ENCODE data around the gene ZNF133.

The ZNF133 gene

GRCh38 chr20:18279242-18279641 lies 9.1 kb upstream of the ZNF133 start:
- TF ChIP-seq Cebpa-rat (IDR thresholded peaks at IDR 0.05), result no peak
- Histone ChIP-seq H3K4me1 (peaks cover 6% of the 10 kb centered on the region; the same call in 1 of the 2 replicates), H3K36me3 (no peaks in the 10 kb centered on the region), H3K27me3 (no peaks in the 10 kb centered on the region), H3K9me3 (no peaks in the 10 kb centered on the region), H3K9ac (no peak overlapping the region), H3K4me2 (no peak overlapping the region), H4K20me1 (no peaks in the 10 kb centered on the region), H3K27ac (no peak overlapping the region), H3K4me3 (no peak overlapping the region)

DNA sequence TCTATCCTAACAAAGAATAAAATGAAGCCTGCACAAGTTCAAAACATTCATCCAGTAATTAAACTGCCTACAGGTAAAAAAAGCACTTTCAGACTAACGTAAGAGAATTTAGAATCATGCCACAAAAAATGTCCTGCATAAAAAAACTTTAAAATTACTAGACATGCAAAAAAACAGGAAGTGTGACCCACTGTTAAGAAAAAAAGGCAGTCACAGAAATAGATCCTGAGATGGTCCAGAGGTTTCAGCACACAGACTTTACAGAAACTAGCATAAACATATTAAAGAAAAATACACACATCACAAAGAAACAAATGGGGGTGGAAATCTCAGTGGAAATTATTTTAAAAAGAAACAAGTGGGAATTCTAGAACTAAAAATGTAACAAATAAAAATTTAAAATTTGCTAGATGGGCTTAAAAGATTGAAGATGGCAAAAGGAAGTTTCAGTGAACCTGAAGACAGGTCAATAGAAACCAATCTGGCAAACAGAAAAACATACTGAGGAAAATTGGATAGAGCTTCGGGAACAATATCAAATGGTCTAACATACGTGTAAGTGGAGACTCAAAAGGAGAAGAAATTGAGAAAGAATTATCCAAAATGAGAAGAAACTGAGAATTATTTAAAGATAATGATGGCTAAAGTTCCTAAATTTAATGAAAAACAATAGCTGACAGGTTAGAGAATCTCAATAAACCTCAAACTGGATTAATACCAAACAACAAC lies 3.4 kb upstream of the ZNF133 start:
- Histone ChIP-seq H3K4me2 (no peak overlapping the region), H3K4me1 (peaks cover 25% of the 10 kb centered on the region), H4K20me1 (no peaks in the 10 kb centered on the region), H3K27me3 (no peaks in the 10 kb centered on the region), H3K9me3 (peaks cover 17% of the 10 kb centered on the region), H3K27ac (no peak overlapping the region), H3K9ac (no peak overlapping the region), H3K4me3 (no peak overlapping the region), H3K36me3 (no peaks in the 10 kb centered on the region)
- no peak for TF ChIP-seq Cebpa-rat (IDR thresholded peaks at IDR 0.05)

- Histone ChIP-seq H3K27ac (peak overlapping the region; percentile 94), H3K4me3 (peak overlapping the region; percentile 88), H3K4me1 (peaks cover 19% of the 10 kb centered on the region), H3K9me3 (peaks cover 17% of the 10 kb centered on the region), H3K4me2 (peak overlapping the region; percentile 96), H3K9ac (peak overlapping the region; percentile 87), H3K27me3 (no peaks in the 10 kb centered on the region), H3K36me3 (peaks cover 16% of the 10 kb centered on the region), H4K20me1 (no peaks in the 10 kb centered on the region)
- TF ChIP-seq Cebpa-rat (IDR thresholded peaks at IDR 0.05), result no peak
Measured at GRCh38 chr20:18287546-18287914, 797 bp upstream of the ZNF133 start.

DNA sequence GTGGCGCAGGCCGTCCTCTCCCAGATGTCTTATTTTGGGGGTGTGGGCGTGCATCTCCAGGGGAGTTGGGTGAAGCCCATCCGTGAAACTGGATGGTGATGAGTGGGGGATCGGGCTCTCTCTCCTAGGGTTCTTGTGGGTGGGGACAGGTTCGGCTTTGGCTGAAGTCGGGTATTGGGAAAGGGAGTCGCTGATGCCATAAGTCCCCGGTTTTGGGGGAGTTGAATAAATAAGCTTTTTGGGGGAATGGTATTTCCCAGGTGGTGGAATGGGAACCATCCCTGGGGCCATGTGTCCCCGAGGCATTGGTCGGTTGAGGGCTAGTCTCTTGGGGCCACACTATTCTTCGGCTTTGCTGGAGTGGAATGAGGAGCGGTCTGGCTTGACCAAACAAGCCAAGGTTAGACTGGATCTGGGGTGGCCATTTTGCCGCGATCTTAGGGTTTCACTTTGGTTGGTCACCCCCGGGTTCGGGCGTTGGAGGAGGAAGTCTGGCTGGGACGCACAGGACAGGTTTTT lies 481 bp downstream of the ZNF133 start:
- peak overlapping the region; percentile 94 for H3K27ac ChIP-seq
- TF ChIP-seq Cebpa-rat (IDR thresholded peaks at IDR 0.05), result no peak
- H3K9ac ChIP-seq, result peak overlapping the region; percentile 87
- no peaks in the 10 kb centered on the region for H4K20me1 ChIP-seq
- H3K36me3 ChIP-seq, result peaks cover 24% of the 10 kb centered on the region
- peaks cover 19% of the 10 kb centered on the region for H3K4me1 ChIP-seq
- H3K9me3 ChIP-seq, result peaks cover 17% of the 10 kb centered on the region
- H3K27me3 ChIP-seq, result no peaks in the 10 kb centered on the region
- peak overlapping the region; percentile 88 for H3K4me3 ChIP-seq
- H3K4me2 ChIP-seq, result peak overlapping the region; percentile 96

GRCh38 chr20:18289306-18289705 lies 979 bp downstream of the ZNF133 start:
- Histone ChIP-seq H3K4me1 (peaks cover 19% of the 10 kb centered on the region), H3K27ac (no peak overlapping the region), H3K4me3 (peak overlapping the region; percentile 88), H3K9me3 (peaks cover 17% of the 10 kb centered on the region), H4K20me1 (no peaks in the 10 kb centered on the region), H3K27me3 (no peaks in the 10 kb centered on the region), H3K9ac (no peak overlapping the region), H3K4me2 (peak overlapping the region; percentile 96), H3K36me3 (peaks cover 24% of the 10 kb centered on the region)
- TF ChIP-seq Cebpa-rat (IDR thresholded peaks at IDR 0.05), result no peak

GRCh38 chr20:18299364-18299763 lies 11.0 kb downstream of the ZNF133 start:
- Histone ChIP-seq H3K27me3 (no peaks in the 10 kb centered on the region), H3K4me2 (no peak overlapping the region)
- TF ChIP-seq Cebpa-rat (IDR thresholded peaks at IDR 0.05), result no peak

GRCh38 chr20:18304618-18305017 lies 16.3 kb downstream of the ZNF133 start:
- H3K4me2 ChIP-seq, result no peak overlapping the region
- no peak for TF ChIP-seq Cebpa-rat (IDR thresholded peaks at IDR 0.05)
- H4K20me1 ChIP-seq, result no peaks in the 10 kb centered on the region
- no peak overlapping the region for H3K9ac ChIP-seq
- peaks cover 2% of the 10 kb centered on the region for H3K9me3 ChIP-seq
- peaks cover 32% of the 10 kb centered on the region for H3K36me3 ChIP-seq
- H3K27ac ChIP-seq, result no peak overlapping the region
- no peaks in the 10 kb centered on the region for H3K4me1 ChIP-seq
- H3K27me3 ChIP-seq, result no peaks in the 10 kb centered on the region
- no peak overlapping the region for H3K4me3 ChIP-seq

More at GRCh38 chr20:18299364-18299763, 11.0 kb downstream of the ZNF133 start:
- H3K4me3 ChIP-seq, result no peak overlapping the region
- H3K9ac ChIP-seq, result no peak overlapping the region
- H3K27ac ChIP-seq, result no peak overlapping the region
- H3K4me1 ChIP-seq, result no peaks in the 10 kb centered on the region
- H4K20me1 ChIP-seq, result no peaks in the 10 kb centered on the region
- peaks cover 27% of the 10 kb centered on the region for H3K9me3 ChIP-seq
- H3K36me3 ChIP-seq, result peaks cover 20% of the 10 kb centered on the region

DNA sequence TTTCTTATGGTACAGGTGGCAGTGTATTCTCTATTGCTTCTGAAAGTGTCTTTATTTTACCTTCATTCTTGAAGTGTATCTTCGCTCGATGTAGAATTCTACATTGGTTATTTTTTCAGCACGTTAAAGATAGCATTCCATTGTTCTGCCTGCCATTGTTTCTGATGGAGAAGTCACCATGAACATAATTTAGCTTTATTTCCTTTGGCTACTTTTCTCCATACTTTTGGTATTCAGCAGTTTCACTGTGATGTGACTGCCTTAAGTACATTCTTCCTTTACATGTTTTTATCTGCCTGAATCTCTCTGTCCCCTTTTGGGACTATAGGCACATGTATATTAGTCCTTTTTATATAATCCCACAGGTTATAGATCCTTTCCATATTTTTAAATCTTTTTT lies 19.0 kb downstream of the ZNF133 start:
- H3K9ac ChIP-seq, result no peak overlapping the region
- TF ChIP-seq Cebpa-rat (IDR thresholded peaks at IDR 0.05), result no peak
- no peak overlapping the region for H3K27ac ChIP-seq
- no peaks in the 10 kb centered on the region for H3K9me3 ChIP-seq
- H3K4me2 ChIP-seq, result no peak overlapping the region
- H3K4me3 ChIP-seq, result no peak overlapping the region
- H3K4me1 ChIP-seq, result no peaks in the 10 kb centered on the region
- peaks cover 34% of the 10 kb centered on the region for H3K36me3 ChIP-seq
- no peaks in the 10 kb centered on the region for H3K27me3 ChIP-seq
- H4K20me1 ChIP-seq, result no peaks in the 10 kb centered on the region

GRCh38 chr20:18310051-18310450 lies 21.7 kb downstream of the ZNF133 start:
- peaks cover 38% of the 10 kb centered on the region for H3K36me3 ChIP-seq
- H3K4me2 ChIP-seq, result no peak overlapping the region
- H3K4me1 ChIP-seq, result no peaks in the 10 kb centered on the region
- no peaks in the 10 kb centered on the region for H4K20me1 ChIP-seq
- no peaks in the 10 kb centered on the region for H3K9me3 ChIP-seq
- TF ChIP-seq Cebpa-rat (IDR thresholded peaks at IDR 0.05), result no peak
- no peak overlapping the region for H3K27ac ChIP-seq
- no peaks in the 10 kb centered on the region for H3K27me3 ChIP-seq
- no peak overlapping the region for H3K9ac ChIP-seq
- H3K4me3 ChIP-seq, result no peak overlapping the region

DNA sequence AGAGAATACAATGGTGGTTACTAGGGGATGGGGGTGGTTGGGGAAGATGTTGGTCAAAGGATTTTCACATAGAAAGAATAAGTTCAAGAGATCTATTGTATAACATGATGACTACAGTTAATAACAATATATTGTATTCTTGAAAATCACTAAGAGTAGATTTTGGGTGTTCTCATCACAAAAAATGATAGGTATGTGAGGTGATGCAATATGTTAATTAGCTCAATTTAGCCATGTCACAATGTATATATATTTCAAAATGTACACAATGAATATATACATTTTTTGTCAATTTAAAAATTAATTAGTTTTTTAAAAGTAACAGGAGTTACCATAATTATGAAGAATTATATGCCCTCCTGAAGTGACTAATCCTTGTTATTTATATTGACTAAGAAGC lies 22.3 kb downstream of the ZNF133 start:
- Histone ChIP-seq H4K20me1 (no peaks in the 10 kb centered on the region), H3K9me3 (no peaks in the 10 kb centered on the region), H3K4me1 (no peaks in the 10 kb centered on the region), H3K27ac (no peak overlapping the region), H3K4me2 (no peak overlapping the region), H3K27me3 (no peaks in the 10 kb centered on the region), H3K4me3 (no peak overlapping the region), H3K9ac (no peak overlapping the region), H3K36me3 (peaks cover 38% of the 10 kb centered on the region)
- TF ChIP-seq Cebpa-rat (IDR thresholded peaks at IDR 0.05), result no peak
